GM21619 (cell line): ENCODE results near the gene KCNQ4.

Experiments used
- ATAC-seq: cut with Tn5 transposase; IDR thresholded peaks from one replicate; pipeline ENCODE4 v1.9.1; 2021; ENCODE audit not compliant: unreplicated experiment

Gene KCNQ4

DNA sequence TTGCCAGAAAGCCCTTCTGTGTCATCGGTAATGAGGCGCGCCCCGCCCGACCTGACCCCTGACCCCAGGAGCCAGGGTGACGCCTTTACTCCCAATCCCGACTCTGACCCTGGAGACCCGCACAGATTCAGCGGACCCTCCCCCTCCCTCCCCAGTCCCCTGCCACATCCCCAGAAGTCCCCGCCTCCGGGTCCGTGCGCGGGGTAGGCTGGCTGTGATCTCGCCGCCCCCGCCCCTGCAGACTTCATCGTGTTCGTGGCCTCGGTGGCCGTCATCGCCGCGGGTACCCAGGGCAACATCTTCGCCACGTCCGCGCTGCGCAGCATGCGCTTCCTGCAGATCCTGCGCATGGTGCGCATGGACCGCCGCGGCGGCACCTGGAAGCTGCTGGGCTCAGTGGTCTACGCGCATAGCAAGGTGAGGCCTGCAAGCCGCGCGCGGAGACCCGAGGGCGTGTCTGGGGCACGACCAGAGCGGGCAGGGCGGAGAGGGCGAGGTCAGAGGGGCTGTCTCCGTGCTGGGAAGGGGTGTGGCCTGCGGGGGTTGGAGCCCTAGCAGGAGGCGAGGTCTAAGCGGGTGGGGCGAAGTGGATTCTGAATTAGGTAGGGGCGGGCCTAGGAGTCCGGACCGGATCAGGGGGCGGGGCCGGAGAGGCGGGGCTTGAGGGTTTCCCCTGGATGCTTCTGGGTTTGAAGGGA, 34.8 kb downstream of the KCNQ4 start:
- peak; percentile 74 for ATAC-seq

DNA sequence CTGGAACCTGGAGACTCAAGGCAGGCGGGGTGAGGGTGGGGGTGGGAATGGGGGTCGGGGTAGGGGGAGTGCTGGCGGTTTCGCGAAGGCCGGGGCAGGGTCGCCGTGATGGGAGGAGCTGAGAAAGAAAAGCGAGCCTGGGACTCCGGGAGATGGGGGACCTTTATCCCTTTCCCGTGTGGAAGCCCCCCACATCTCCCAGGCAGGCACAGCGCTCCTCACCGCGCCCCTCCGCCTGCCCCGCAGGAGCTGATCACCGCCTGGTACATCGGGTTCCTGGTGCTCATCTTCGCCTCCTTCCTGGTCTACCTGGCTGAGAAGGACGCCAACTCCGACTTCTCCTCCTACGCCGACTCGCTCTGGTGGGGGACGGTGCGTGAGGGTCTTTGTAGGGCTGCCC, 35.5 kb downstream of the KCNQ4 start:
- ATAC-seq: no peak

DNA sequence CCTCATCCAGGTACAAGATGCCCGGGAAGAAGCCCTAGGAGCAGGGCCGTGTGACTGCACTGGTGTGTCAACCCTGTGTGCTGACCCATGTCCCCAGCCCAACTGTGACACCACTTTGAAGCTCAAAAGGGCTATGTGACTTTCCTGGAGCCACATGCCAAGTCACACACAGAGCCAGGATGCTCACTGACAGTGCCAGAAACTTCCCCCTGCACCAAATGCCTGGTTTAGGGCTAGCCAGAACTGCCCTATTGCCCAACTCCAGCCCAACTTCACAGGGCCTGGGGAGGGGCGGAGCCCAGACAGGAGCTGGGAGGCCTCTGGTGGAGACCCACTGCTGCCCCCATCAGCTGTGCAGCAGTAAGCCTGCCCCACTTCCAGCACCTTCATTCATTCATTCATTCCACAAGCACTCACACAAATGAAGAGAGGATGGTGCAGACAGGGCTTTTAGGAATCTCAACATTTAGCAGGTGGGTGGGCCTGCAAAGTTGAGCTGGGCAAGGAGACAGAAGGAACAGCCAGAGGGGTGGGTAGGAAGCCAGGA, 36.7 kb downstream of the KCNQ4 start:
- ATAC-seq: no peak

DNA sequence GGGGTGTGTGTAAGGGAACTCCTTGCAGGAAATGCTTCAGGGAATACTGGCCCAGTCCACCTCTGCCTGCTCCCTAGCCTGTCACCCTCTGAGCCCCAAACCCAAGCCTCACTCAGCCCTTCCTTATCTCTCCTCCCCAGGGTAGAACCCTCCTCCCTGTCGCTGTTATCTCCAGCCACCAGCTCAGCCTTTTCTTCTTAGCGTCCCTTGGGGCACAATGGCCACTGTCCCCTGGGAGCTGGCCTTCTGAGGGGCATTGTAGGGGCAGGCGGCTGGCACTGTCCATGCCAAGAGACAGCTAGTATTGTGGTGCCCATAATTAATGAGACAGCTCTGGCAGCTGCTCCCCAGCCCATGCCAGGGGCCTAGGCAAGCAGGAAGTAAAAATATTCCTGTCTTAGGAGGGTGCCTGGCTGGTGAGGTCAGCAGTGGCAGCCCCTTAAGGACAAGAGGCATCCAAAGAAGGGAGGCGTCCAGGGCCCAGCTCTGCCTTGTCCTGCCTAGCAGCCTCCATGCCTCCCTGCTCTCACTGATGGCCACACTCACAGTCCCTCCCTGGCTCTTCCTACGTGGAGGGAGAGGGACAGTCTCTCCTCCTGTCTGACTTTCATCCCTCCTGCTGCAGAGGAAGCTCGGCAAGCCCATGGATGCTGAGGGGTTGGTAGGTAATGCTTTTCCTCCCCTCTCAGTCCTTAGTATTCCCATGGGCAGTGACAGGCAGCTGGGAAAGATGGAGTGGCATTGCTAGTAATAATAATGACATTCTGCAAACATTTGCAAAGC, 37.5 kb downstream of the KCNQ4 start:
- no peak for ATAC-seq

DNA sequence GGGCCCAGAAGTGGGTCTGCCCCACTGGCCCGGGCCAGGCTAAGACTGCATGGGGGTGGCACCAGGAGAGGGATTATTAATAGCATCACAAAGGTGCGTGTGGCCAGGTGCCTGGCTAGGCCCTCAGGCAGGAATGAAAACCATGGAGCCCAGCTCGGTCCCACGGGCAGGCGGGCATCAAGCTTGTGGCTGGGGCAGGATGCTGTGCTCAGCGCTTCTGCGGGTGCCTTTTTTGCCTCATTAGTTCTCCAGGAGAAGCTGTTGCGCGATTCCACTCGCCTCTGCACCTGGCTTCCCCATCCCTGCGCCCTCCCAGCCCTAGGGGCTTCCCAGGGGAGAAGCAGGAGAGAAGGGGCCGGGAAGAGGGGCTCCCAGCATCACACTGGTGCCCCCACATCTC, 39.3 kb downstream of the KCNQ4 start:
- ATAC-seq: no peak

DNA sequence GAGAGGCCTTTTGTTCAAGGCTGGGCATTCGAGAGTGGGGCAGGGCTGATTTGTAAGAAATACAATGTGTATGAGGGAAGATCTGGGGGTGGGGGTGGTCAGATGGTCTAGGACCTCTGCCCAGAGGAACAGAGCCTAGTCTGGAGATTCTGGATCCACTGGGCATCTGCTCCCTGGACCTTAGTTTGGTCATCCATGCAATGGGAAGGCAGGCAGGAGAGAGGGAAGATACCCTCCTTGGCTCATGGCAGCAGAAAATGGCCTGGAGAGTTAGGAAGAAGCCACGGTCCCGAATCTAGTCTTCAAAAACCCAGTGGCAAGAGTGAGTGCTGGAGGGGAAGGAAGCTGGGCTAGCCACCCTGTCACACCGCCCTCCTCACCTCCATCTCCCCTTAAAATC, 39.8 kb downstream of the KCNQ4 start:
- ATAC-seq: no peak

DNA sequence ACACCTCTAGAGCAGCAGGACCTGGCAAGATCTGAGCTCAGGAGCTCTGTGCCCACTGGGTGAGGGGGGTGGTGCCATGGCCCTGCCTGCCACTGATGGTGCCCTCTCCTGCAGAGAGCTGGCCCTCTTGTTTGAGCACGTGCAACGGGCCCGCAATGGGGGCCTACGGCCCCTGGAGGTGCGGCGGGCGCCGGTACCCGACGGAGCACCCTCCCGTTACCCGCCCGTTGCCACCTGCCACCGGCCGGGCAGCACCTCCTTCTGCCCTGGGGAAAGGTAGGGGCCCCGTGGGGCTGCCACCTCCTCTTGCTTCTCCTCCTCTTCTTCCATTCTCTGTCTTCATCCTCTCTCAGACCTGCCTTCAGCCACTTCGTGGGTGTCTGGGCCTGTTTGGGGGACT, 40.4 kb downstream of the KCNQ4 start:
- ATAC-seq: no peak

DNA sequence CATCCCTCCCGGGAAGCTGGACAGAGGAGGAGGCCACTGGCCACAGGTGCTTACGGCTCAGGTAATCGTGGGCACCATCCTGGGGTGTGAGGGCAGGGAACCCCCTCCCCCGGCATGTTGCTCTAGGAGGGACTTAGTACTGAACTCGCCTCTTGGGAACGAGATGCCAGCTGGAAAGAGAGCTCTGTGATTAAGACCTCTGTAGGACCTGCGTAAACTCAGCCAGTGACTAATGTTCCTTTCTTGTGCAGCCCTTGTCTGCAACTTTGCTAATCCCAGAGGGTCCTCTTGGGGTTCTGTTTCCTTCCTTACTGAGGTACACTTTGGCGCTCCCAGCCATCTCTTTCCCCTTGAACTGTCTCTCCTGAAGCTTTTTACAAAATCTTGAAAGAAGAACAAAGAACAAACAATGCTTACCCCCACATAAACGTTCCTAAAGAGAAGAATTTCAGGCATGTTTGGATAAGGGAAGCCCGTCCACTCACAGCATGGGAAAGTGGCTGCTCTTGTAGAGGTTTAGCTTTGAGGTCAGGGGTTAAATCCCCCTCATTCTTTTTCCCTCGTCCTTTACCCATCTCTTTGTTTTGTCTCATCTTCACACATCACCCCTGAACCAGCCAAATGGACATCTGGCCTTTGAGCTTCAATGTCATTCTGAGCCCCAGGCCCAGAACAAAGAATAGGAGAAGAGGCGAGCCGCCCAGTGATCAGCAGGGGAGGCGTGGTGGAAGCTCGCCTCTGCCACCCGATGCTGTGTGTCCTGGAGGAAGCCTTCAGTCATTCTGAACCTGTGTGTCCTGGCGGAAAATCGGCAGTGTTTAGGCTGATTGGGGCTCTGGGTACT, 41.2 kb downstream of the KCNQ4 start:
- no peak for ATAC-seq

DNA sequence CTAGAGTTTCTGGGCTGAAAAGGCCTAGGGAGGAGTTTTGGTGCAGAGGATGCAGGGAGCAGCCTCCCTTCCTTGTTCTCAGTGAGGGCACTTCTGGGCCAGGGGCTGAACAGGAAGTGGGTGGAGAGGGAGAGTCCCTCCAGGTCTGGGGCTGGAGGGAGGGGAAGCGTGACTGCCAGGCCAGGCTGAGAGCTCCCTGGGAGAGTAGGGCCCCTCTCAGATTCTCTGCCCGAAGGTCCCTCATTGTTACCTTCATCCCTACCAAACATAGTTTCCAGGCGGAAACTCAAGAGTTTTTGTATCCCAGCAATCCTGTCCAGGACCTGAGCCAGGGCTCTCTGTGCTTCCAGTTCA, 41.8 kb downstream of the KCNQ4 start:
- peak; percentile 75 for ATAC-seq

DNA sequence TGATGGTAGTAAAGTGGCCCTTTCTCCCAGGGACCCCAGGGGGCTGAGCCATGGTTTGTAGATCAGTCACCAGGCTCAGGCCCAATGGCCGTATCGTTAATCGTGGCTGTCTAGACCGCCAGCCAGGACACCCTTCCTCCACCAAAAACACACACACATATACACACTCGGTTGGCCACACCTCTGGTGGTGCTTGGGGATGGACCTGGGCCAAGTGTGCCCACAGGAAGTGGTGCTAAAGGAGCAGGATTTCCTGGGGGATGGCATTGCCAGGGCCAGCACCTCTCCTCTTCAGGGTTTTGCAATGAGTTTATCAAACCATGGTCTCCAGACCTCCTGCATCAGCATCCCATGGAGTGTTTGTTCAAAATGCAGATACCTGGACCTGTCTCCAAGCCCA, 42.4 kb downstream of the KCNQ4 start:
- no peak for ATAC-seq

DNA sequence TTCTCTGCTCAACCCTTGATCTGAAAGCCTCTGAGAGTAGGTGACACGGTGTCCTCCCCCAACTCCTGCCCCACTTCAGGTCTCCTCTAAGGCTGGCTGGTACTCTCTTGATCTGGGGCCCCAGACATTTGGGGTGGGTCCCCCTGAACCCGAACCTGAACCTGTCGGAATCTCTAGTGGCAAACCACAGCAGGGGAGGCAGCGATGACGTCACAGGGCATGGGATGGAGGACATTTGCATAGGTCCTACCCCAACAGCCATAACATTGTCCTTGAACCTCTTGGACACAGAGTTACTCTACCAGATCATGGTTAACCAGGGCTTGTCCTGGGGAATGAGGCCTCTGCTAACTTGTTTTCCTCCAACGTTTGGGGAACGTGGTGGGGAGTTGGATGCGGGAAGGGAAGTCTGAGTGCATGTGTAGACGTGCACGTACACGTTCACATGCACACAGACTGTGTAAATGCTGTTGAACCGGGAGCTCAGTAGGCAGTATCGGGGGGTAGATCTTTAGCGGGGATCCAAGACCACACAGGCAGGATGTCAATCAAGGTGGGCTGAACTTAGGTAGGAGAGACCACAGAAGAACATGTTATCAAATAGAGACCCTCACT, 46.2 kb downstream of the KCNQ4 start:
- ATAC-seq: no peak

DNA sequence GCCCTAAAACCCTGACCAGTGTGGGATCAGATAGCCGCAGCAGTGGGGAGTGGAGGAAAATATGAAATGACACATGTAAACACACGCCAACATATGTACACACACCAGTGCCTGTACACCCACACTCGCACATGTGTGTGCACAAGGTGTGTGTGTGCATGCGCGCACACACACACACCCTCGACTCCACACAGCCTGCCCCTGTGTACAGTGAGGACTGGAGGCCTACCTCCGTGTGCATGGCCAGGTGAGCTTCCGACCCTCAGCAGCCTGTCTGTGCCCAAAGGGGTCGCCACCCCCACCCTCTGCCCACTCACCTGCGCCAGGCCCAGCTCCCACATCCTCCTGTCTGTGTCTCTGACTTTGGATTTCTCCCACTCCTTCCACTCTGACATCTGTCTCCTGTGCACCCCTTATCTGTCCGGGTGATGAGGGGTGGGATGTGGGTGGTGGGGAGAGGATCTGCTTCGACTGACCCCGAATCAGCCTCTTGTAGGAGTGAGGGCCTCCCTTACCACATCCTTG, 46.9 kb downstream of the KCNQ4 start:
- ATAC-seq: no peak

DNA sequence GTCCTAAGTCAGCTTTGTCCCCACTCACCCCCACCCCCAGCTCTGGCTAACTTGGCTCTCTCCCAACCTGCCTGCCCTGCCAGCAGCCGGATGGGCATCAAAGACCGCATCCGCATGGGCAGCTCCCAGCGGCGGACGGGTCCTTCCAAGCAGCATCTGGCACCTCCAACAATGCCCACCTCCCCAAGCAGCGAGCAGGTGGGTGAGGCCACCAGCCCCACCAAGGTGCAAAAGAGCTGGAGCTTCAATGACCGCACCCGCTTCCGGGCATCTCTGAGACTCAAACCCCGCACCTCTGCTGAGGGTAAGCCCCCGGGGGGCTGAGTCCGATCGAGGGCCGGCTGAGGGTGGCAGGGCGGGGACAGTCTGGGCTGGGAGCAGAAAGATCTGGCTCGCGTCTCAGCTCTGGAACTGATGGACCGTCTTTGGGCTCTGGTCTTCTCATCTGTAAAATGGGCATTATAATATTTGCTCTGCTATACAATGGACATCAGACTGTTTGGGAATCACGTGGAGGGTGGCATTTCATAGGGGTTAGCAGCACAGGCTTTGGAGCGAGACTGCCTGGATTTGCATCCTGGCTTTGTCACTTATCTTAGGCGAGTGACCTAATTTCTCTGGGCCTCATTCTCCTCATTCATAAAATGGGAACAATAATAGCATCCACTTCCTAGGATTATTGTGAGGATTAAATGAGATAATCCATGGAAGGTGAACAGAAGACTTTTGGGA, 47.6 kb downstream of the KCNQ4 start:
- no peak for ATAC-seq

DNA sequence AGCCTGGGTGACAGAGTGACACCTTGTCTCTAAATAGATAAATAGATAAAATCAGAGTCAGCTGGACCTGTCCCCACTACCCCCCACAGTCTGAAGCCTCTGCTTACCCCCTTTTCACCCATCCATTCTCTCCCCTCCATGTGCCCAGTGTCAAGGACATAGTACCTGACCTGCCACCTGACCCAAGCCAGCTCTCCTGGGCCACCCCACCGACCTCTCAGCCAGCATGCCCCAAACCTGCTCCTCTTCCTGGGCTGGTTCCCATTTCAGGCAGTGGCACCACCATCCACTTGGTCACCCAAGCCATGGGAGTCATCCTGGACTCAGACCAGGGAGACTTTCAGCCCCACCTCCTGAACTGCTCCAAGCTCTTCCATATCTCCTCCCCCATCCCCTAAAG, 50.4 kb downstream of the KCNQ4 start:
- no peak for ATAC-seq

DNA sequence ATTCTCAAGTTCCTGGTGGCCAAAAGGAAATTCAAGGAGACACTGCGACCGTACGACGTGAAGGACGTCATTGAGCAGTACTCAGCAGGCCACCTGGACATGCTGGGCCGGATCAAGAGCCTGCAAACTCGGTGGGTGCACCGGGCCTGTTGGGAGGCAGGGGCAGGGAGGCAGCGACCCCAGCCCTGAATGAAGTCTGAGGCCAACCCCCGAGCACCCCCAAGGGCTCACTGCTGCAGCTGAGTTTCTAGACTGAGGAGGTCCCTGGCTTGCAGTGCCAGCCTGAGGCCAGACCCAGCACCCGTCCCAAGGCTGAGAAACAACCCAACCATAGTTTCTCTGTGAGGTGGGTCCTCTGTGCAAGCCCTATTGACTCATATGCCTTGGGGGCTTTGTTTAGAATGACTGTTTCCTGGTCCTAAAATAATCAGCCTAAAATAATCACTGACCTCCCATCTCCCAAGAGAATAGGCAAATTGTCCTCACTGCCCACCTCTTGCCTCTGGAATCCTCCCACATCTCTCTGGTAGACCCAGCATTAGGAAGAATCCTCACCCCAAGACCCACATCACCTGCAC, 51.5 kb downstream of the KCNQ4 start:
- no peak for ATAC-seq

DNA sequence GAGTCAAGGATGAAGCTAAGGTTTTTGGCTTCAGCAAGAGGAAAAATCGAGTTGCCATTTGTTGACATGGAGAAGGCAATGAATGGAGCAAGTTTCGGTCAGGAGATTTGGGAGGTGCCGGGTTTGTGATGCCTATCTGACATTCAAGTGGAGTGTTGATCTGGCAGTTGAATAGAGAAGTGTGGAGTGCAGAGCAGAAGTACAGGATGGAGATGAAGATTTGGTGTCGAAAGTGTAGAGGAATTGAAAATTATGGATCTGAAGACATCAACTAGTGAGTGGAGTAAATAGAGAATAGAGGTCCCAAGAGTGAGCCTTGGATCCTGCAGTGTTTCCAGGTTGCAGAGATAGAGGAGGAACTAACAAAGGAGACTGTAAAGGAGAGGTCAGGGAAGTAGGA, 52.7 kb downstream of the KCNQ4 start:
- ATAC-seq: no peak

DNA sequence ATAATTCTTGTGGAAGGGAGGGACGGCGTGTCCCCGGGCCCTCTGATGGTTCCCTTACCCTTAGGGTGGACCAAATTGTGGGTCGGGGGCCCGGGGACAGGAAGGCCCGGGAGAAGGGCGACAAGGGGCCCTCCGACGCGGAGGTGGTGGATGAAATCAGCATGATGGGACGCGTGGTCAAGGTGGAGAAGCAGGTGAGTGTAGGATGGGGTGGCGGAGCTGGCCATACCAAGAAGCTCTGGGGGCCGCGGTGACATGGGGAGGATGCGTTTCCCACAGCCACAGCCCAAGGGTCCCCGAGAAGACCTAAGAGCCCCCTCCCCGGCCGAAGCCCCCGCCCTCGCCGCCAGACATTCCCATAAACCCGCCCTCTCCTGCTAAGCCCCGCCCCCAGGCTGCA, 54.0 kb downstream of the KCNQ4 start:
- no peak for ATAC-seq

DNA sequence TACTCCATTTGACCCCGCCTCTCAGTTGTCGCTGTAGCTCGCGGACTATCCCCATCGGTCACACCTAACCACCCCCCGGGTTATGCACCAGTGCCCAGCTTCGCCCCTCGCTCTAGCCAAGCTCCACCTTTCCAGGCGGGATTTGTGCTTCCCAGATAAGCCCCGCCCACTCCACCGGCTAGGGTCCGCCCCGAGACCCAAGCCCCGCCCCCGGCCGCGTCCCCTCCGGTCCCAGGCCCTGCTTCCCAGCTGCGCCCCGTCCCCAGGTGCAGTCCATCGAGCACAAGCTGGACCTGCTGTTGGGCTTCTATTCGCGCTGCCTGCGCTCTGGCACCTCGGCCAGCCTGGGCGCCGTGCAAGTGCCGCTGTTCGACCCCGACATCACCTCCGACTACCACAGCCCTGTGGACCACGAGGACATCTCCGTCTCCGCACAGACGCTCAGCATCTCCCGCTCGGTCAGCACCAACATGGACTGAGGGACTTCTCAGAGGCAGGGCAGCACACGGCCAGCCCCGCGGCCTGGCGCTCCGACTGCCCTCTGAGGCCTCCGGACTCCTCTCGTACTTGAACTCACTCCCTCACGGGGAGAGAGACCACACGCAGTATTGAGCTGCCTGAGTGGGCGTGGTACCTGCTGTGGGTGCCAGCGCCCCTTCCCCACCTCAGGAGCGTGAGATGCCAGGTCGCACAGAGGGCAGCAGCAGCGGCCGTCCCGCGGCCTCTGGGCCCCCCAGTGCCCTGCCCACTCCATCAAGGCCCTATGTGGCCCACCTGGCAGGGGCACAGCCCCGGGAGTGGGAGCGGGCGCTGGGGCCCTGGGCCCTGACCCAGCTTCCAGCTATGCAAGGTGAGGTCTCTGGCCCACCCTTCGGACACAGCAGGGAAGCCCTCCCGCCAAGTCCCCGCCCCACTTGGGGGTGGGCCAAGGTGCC, 54.7 kb downstream of the KCNQ4 start:
- ATAC-seq: no peak
